A673 (cell line): ENCODE measurements around the gene DCC. TPM values are rescaled to one million over a fixed set of nuclear protein-coding genes. Genes with fewer than 3 reads are reported as not detected.

Experiments
- BruUV-seq: library from RNA; stranded (reverse); fragments of 400-500 nt; replicated peaks from 2 replicates; lab custom pipeline; 2021; lab: Mats Ljungman, UMichigan
- CTCF ChIA-PET: fragments of 300-600 bp; sonication (Branson Sonifier 250); formaldehyde crosslinking; loops from one replicate; lab custom pipeline; 2022; ENCODE audit warnings: antibody characterized with exemption; lab: Charles Lee
- POLR2A ChIA-PET: fragments of 300-600 bp; sonication (Branson Sonifier 250); formaldehyde crosslinking; loops from one replicate; lab custom pipeline; 2022; ENCODE audit warnings: antibody characterized with exemption; ENCODE audit not compliant: low non-redundant PET; lab: Charles Lee
- DNase-seq: peaks from one replicate; pipeline ENCODE4 v3.0.0-alpha.2; 2015; ENCODE audit warnings: low spot score
- H3K27ac ChIP-seq: fragments of 200-600 bp; sonication (generic); 2 replicates; pipeline ENCODE4 v1.5.1; 2016; ENCODE audit warnings: mixed run types, low read depth, mild to moderate bottlenecking, mixed read lengths, antibody characterized with exemption, low read length; ENCODE audit not compliant: poor library complexity, severe bottlenecking
- H3K27me3 ChIP-seq: fragments of 200-600 bp; sonication (generic); replicated peaks from 2 replicates; pipeline ENCODE4 v1.6.1; 2017; ENCODE audit warnings: mixed run types, low read depth, mild to moderate bottlenecking, mixed read lengths, antibody characterized with exemption, low read length; ENCODE audit not compliant: insufficient read depth, poor library complexity
- H3K36me3 ChIP-seq: fragments of 200-600 bp; sonication (generic); 2 replicates; pipeline ENCODE4 v1.6.1; 2016; ENCODE audit warnings: mixed run types, mild to moderate bottlenecking, mixed read lengths, antibody characterized with exemption, low read length; ENCODE audit not compliant: insufficient read depth, poor library complexity, severe bottlenecking
- H3K4me1 ChIP-seq: fragments of 200-600 bp; sonication (generic); 2 replicates; pipeline ENCODE4 v1.6.1; 2017; ENCODE audit warnings: mixed run types, mild to moderate bottlenecking, mixed read lengths, antibody characterized with exemption, low read length; ENCODE audit not compliant: insufficient read depth, poor library complexity, severe bottlenecking
- H3K4me3 ChIP-seq: fragments of 200-600 bp; sonication (generic); 2 replicates; pipeline ENCODE4 v1.5.1; 2016; ENCODE audit warnings: low read depth, mixed run types, mild to moderate bottlenecking, mixed read lengths, low read length; ENCODE audit not compliant: poor library complexity, severe bottlenecking
- H3K9me3 ChIP-seq: fragments of 200-600 bp; sonication (generic); 2 replicates; pipeline ENCODE4 v1.6.1; 2016; ENCODE audit warnings: mixed run types, low read depth, mild to moderate bottlenecking, mixed read lengths, antibody characterized with exemption, low read length; ENCODE audit not compliant: poor library complexity, severe bottlenecking
- EZH2 ChIP-seq: fragments of 200-600 bp; sonication (generic); IDR thresholded peaks from 2 replicates; pipeline ENCODE4 v1.6.1; 2017; ENCODE audit warnings: borderline replicate concordance, low read depth, mild to moderate bottlenecking, mixed read lengths, antibody characterized with exemption, low read length; ENCODE audit not compliant: poor library complexity, severe bottlenecking
- intact Hi-C: fragments of 100-400 bp; cut with micrococcal nuclease; formaldehyde crosslinking; loops from one replicate; pipeline ENCODE4 v1.10.0; 2022; ENCODE audit not compliant: unreplicated experiment
- total RNA-seq: library from RNA; stranded (reverse); gene quantifications from 2 replicates; pipeline ENCODE4 v1.2.3, GENCODE V29; 2021
- TF ChIP-seq, protein P1 (sequence below): fragments of 300-800, 200-600 bp; sonication (generic); conservative IDR thresholded peaks from 2 replicates; pipeline ENCODE4 v1.5.1; 2017; ENCODE audit warnings: low read depth, mild to moderate bottlenecking, antibody characterized with exemption, low read length, moderate library complexity, mixed read lengths

The DCC gene
- total RNA-seq, 1 experiment from 2014 or later, result 93.0 TPM

DNA sequence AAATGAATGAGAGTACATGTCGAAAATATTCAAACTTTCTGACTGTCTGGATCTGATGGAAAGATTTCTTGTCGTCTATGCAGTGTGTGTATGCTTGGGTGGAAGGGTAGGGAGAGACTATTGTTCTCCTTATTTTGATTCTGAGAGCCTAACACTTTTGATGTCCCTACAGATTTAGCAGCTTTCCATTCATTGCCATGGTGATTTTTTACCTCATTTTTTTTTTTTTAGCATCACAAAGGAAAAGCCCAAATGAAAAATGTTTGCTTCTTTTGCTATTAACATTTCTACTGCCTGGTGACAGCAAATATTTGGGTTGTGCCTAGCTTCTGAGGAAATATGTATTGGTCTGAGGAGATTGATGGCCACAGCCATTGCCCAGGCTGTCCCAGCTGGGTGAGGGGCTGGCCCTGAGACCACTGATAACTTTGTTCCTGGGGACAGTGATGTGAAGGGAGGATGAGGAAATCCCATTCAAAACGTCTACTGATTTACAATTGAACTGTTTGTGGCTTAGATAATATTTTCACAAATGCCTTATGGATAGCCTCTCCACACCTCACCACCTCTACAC is 558.6 kb downstream of the DCC start:
- BruUV-seq, result no TSS peak
- ChIA-PET POLR2A (no interaction called here), CTCF (no interaction called here)

DNA sequence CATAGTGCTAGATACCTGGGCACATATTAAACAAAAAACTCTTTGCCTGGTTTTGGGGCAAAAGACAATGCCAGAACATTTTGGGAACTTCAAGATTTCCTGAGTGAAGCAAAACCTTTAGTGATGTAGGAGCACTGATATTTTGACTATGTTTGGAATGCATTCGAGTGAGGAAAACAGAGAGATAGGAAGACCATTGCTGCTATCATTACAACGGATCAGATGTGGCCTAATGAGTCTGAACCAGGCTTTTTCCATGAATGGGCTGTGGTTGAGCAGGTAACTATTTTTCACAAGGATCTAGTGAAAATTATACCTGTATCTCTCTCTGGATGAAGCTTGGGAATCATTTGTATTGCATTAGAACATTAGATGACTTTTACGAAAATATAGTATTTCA is 562.2 kb downstream of the DCC start:
- CTCF ChIA-PET, result no interaction called here
- H3K4me1 ChIP-seq, result peaks cover 42% of the 10 kb centered on the region
- no peaks in the 10 kb centered on the region for H3K9me3 ChIP-seq
- TF ChIP-seq, protein P1, sequence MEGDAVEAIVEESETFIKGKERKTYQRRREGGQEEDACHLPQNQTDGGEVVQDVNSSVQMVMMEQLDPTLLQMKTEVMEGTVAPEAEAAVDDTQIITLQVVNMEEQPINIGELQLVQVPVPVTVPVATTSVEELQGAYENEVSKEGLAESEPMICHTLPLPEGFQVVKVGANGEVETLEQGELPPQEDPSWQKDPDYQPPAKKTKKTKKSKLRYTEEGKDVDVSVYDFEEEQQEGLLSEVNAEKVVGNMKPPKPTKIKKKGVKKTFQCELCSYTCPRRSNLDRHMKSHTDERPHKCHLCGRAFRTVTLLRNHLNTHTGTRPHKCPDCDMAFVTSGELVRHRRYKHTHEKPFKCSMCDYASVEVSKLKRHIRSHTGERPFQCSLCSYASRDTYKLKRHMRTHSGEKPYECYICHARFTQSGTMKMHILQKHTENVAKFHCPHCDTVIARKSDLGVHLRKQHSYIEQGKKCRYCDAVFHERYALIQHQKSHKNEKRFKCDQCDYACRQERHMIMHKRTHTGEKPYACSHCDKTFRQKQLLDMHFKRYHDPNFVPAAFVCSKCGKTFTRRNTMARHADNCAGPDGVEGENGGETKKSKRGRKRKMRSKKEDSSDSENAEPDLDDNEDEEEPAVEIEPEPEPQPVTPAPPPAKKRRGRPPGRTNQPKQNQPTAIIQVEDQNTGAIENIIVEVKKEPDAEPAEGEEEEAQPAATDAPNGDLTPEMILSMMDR, result no peak
- no peak for TF ChIP-seq EZH2
- DNase-seq, result no peak
- H3K27ac ChIP-seq, result no peak overlapping the region
- no TSS peak for BruUV-seq
- intact Hi-C loops, result loop anchor here (5.0 to 10.0 kb wide), 3 partner anchors 177 to 1235 kb away; partner anchors contain the start of gene DCC
- POLR2A ChIA-PET, result no interaction called here
- no peak overlapping the region for H3K4me3 ChIP-seq
- no peaks in the 10 kb centered on the region for H3K36me3 ChIP-seq
- no peaks in the 10 kb centered on the region for H3K27me3 ChIP-seq

More for the DNA sequence above, 558.6 kb downstream of the DCC start:
- Histone ChIP-seq H3K9me3 (no peaks in the 10 kb centered on the region), H3K27ac (peak overlapping the region; percentile 42), H3K4me3 (no peak overlapping the region), H3K27me3 (no peaks in the 10 kb centered on the region), H3K4me1 (peaks cover 51% of the 10 kb centered on the region), H3K36me3 (no peaks in the 10 kb centered on the region)
- no peak for DNase-seq
- TF ChIP-seq, protein P1, result no peak
- TF ChIP-seq EZH2, result no peak
- intact Hi-C loops, result no loop called here

DNA sequence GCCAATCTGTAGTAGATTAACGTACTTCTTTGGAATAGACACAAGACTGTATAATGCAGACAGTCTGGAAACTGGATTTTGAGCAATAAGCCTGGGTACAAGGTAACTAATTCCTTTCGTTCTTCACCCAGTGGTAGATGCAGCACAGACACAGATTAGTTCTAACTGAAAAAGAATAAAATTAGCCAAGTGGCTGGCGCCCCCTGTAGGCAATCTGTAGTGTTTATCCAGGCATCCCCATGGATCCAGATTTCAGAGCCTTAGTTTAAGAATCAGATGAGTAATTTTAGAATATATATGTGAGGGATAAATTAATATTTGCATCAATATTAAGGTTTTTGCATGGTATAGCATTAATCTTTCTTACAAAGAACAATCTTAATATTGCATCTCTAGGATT is 563.9 kb downstream of the DCC start:
- H3K27ac ChIP-seq, result no peak overlapping the region
- TF ChIP-seq, protein P1, result peak; percentile 93
- TF ChIP-seq EZH2, result no peak
- no peaks in the 10 kb centered on the region for H3K36me3 ChIP-seq
- peak; percentile 85 for DNase-seq
- intact Hi-C loops, result loop anchor here (5.0 to 10.0 kb wide), 3 partner anchors 179 to 1237 kb away; partner anchors contain the start of gene DCC
- POLR2A ChIA-PET, result interaction anchor here (0.7 kb wide), 1 partner anchor 21 kb away, joined by 3 read pairs; no protein-coding TSS in a partner anchor
- H3K4me1 ChIP-seq, result peaks cover 25% of the 10 kb centered on the region
- BruUV-seq, result no TSS peak
- no peaks in the 10 kb centered on the region for H3K9me3 ChIP-seq
- H3K4me3 ChIP-seq, result no peak overlapping the region
- CTCF ChIA-PET, result no interaction called here
- H3K27me3 ChIP-seq, result no peaks in the 10 kb centered on the region
